ENCODE data around the gene CLPTM1L. TPM values are rescaled to one million over a fixed set of nuclear protein-coding genes. Genes with fewer than 3 reads are reported as not detected.
"Not testable (repeated sequence)": the region's sequence is repeated elsewhere in the genome, so short reads cannot be mapped to it uniquely, and the experiment has no call there.

CLPTM1L gene
- total RNA-seq, 4 donors from 2014 or later: 65.0 to 165 (median 106) TPM

DNA sequence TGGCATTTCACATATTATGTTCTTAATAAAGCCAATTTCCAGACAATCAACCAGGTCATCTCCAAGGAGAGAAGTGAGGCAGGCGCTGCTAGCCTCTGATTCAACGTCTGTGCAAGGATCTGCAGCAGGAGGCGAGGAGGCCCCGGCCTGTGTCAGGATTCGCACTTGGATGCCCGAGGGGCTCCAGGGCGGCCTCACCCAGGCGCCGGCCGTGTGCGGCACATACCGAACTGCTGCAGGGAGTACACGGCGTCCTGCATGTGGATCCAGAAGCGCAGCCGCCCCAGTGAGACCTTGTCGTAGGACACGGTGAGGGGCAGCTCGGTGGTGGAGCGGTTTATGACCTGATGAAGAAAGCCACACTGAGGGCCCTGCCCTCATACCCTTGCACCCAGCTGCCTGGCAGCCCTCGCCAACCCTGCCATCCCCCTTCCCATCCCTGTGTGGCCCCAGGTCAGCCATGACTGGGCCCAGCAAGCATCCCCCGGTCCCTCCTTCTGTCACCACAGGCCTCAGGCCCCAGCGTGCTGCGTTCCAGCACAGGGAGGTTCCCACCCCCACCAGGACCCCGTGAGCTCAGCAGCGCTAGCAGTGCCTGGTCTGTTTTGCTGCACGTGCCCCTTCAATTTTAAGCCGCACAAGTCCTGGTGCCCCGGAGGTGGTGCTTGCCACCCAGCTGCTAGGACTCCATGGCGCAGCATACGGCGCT lies 9.9 kb downstream of the CLPTM1L start:
- ATAC-seq (ENCODE audit: low FRiP score): no peak
- no peak for DNase-seq (ENCODE audit: low spot score)
- no peak for TF ChIP-seq CTCF (IDR thresholded peaks at IDR 0.05)

GRCh38 chr5:1333986-1334385 lies 10.9 kb downstream of the CLPTM1L start:
- DNase-seq (ENCODE audit: low spot score) (no peak), ATAC-seq (ENCODE audit: low FRiP score) (no peak)
- no peak for TF ChIP-seq CTCF (IDR thresholded peaks at IDR 0.05)

DNA sequence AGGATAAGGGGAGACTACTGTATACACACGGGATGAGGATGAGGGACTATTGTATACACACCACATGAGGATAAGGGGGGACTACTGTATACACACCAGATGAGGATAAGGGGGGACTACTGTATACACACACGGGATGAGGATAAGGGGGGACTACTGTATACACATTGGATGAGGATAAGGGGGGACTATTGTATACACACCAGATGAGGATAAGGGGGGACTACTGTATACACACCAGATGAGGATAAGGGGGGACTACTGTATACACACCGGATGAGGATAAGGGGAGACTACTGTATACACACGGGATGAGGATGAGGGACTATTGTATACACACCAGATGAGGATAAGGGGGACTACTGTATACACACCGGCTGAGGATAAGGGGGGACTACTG lies 11.6 kb downstream of the CLPTM1L start:
- DNase-seq (ENCODE audit: low spot score); ATAC-seq (ENCODE audit: low FRiP score): not testable (repeated sequence)

DNA sequence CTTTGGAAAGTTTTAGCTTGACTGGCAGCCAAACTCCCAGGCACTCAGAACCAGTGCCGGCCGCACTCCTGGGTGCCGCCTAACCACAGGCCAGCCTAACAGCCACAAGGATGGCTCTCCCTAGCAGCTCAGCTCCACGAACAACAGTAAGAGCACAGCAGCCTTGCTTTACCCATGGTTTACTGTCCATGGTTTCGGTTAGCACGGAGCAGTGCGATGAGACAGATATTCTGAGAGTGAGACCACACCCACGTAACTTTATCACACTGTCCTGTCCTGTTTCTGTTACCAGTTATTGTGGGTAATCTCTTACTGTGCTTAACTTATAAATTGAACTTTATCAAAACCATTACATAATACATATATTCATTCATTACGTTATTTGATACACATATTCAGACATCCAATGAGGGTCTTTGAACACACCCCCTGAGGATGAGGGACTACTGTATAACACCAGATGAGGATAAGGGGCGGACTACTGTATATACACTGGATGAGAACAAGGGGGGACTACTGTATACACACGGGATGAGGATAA lies 12.4 kb downstream of the CLPTM1L start:
- DNase-seq (ENCODE audit: low spot score) (no peak), ATAC-seq (ENCODE audit: low FRiP score) (no peak)
- no peak for TF ChIP-seq CTCF (IDR thresholded peaks at IDR 0.05)

GRCh38 chr5:1331861-1332405 lies 13.0 kb downstream of the CLPTM1L start:
- DNase-seq (ENCODE audit: low spot score) (no peak), ATAC-seq (ENCODE audit: low FRiP score) (no peak)
- no peak for TF ChIP-seq CTCF (IDR thresholded peaks at IDR 0.05)

- TF ChIP-seq CTCF (IDR thresholded peaks at IDR 0.05): no peak
- DNase-seq (ENCODE audit: low spot score) (no peak), ATAC-seq (ENCODE audit: low FRiP score) (peak; percentile 63)
Measured at GRCh38 chr5:1330847-1331831, 13.8 kb downstream of the CLPTM1L start.

Measured in omental fat pad (tissue), 4 donors.